B cell (primary cell): ENCODE measurements around the gene CYTH3.

ENCODE experiments used
- CTCF ChIP-seq: fragments of 200-600 bp; IDR thresholded peaks from one replicate; pipeline ENCODE4 v1.8.0; 2022; ENCODE audit warnings: antibody characterized with exemption, mild to moderate bottlenecking
- EZH2 ChIP-seq: IDR thresholded peaks from 2 replicates; pipeline ENCODE4 v1.6.1; 2012; ENCODE audit warnings: borderline replicate concordance, low read depth, mild to moderate bottlenecking, moderate library complexity, low read length; ENCODE audit not compliant: insufficient read depth, poor library complexity, severe bottlenecking

DNA sequence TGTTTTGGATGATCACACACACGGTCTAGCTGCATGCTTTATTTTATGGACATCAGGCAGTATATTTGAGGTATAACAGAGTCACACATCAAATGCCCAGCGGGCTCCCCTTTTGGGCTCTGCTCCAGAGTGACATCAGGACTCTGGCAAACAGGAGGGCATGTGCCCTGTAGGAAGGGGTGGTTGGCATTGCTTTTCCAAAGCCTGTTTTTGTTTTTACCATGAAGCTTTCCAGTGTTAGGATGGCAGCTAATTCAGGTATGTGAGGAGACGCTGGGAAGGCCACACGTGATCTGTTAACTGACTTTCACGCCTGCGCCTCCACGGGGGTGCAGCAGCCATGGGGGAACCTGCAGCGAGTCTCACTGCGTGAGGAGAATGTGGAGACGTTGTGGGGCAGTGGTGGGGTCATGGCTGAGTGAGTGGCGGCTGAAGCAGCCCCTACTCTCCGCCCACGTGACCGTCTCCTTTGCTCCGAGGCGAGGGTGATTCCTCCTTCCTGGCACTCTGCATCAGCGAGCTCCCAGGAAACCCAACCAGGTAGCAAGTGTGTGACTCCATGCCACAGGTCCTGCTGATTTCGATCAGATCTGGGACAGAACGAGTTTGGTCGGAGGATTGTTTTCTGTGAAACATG, 123.6 kb downstream of the CYTH3 start:
- TF ChIP-seq CTCF: no peak
- no peak for TF ChIP-seq EZH2
